Dermis lymphatic vessel endothelial cell (primary cell): ENCODE results near the gene MGST3. TPM values are rescaled to one million over a fixed set of nuclear protein-coding genes. Genes with fewer than 3 reads are reported as not detected.

ENCODE experiments used
- total RNA-seq: library from RNA; depleted of rRNA; stranded (reverse); fragments of >200 nt; gene quantifications from 2 replicates; pipeline ENCODE4 v1.2.1, GENCODE V29; 2014

MGST3 gene
- 135 and 248 TPM in 2 replicates for total RNA-seq

DNA sequence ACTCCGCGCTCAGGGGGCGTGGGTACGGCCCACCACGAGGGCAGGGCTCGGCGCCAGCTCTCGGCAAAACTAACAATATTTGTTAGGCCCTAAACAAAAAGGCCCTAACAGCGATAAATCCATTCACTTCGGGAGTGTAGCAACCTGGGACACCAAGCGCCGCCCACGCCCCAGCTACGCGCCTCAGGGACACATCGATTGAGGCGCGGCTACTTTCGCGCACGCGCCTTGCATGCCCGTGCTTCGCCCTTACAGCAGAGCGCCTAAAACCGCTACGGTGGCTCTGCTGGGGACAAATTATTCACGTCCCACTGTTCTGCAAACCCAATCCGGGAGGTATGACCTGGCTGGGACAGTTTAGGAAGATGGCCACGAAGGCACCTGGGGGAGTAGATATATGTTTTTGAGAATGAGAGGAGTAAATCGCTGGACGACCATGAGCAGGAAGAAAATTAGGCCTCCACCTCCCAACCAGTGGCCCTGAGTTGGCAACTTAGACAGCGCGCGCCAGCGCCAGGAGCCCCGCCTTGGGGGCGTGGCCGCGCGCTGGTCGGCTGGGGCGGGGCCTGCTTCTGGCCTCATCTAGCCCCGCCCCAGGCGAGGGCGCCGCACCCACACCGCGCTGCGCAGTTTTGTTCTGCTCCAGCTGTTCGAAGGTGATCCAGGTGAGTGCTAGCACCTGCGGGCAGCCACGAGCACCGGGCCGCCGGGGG, at the start of gene MGST3:
Gene MGST3 (plus strand): TSS at position 606 of the 713 bp plus-strand sequence. CDS start 18,614 bp downstream, outside the sequence.

DNA sequence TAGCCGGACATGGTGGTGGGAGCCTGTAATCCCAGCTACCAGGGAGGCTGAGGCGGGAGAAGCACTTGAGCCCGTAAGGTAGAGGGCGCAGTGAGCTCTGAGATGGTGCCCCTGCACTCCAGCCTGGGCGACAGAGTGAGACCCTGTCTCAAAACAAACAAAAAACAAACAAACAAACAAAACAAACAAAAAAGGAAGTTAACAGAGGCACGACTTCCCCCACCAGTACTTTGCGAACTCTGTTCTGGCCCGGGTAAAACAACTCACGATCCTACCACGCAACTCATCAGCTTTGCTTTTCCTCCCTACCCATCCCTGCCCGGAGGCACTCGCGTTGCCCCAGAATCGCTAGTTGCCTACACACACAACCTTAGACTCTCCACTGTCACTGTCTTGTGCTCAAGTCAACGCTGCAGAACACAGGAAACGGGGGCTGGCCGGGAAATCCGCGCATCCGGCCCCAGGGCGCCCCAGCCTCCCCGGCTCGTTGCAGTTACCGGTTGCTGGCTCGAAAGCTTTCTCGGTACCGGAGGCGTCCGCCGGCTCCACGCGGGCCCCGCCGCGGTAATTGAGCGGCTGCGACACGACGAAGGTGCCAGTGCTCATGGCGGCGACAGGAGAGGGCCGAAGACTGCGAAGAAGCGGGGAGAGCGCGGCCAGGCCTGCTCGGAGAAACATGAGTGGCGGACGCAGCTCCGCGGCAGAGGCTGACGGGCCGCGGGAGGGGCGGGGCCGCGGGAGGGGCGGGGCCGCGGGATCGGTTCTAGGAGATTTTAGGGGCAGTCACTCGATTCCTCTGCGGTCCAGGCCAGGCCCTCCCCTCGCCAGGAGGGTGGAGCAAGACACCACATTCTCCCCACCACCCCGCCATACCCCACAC, 67.1 kb downstream of the MGST3 start, which contains the start of gene ALDH9A1:
Gene ALDH9A1 (minus strand): TSS at position 682 of the 880 bp plus-strand sequence. CDS start 4 bp downstream, at position 678.

Other genes starting within 250 kb of the MGST3 start
- gene RXRG, start 186.1 kb upstream of the MGST3 start, total RNA-seq = not detected in 2 replicates
- gene LRRC52, start 87.2 kb upstream of the MGST3 start, total RNA-seq = not detected in 2 replicates
- gene ALDH9A1, start 67.3 kb downstream of the MGST3 start, total RNA-seq = 82.6 and 124 TPM in 2 replicates
- gene TMCO1, start 137.6 kb downstream of the MGST3 start, total RNA-seq = 50.8 and 65.4 TPM in 2 replicates
- gene UCK2, start 196.4 kb downstream of the MGST3 start, total RNA-seq = 54.3 and 84.8 TPM in 2 replicates